HG02885 (cell line): ENCODE data around the gene FREM1.
"Not testable (repeated sequence)": the region's sequence is repeated elsewhere in the genome, so short reads cannot be mapped to it uniquely, and the experiment has no call there.

Experiments used
- ATAC-seq: cut with Tn5 transposase; IDR thresholded peaks from one replicate; pipeline ENCODE4 v1.9.1; 2021; ENCODE audit warnings: mild to moderate bottlenecking; ENCODE audit not compliant: unreplicated experiment, poor library complexity

The FREM1 gene, protein sequence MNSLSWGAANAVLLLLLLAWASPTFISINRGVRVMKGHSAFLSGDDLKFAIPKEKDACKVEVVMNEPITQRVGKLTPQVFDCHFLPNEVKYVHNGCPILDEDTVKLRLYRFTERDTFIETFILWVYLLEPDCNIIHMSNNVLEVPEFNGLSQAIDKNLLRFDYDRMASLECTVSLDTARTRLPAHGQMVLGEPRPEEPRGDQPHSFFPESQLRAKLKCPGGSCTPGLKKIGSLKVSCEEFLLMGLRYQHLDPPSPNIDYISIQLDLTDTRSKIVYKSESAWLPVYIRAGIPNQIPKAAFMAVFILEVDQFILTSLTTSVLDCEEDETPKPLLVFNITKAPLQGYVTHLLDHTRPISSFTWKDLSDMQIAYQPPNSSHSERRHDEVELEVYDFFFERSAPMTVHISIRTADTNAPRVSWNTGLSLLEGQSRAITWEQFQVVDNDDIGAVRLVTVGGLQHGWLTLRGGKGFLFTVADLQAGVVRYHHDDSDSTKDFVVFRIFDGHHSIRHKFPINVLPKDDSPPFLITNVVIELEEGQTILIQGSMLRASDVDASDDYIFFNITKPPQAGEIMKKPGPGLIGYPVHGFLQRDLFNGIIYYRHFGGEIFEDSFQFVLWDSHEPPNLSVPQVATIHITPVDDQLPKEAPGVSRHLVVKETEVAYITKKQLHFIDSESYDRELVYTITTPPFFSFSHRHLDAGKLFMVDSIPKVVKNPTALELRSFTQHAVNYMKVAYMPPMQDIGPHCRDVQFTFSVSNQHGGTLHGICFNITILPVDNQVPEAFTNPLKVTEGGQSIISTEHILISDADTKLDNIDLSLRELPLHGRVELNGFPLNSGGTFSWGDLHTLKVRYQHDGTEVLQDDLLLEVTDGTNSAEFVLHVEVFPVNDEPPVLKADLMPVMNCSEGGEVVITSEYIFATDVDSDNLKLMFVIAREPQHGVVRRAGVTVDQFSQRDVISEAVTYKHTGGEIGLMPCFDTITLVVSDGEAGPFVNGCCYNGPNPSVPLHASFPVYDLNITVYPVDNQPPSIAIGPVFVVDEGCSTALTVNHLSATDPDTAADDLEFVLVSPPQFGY (N-terminal part only)

DNA sequence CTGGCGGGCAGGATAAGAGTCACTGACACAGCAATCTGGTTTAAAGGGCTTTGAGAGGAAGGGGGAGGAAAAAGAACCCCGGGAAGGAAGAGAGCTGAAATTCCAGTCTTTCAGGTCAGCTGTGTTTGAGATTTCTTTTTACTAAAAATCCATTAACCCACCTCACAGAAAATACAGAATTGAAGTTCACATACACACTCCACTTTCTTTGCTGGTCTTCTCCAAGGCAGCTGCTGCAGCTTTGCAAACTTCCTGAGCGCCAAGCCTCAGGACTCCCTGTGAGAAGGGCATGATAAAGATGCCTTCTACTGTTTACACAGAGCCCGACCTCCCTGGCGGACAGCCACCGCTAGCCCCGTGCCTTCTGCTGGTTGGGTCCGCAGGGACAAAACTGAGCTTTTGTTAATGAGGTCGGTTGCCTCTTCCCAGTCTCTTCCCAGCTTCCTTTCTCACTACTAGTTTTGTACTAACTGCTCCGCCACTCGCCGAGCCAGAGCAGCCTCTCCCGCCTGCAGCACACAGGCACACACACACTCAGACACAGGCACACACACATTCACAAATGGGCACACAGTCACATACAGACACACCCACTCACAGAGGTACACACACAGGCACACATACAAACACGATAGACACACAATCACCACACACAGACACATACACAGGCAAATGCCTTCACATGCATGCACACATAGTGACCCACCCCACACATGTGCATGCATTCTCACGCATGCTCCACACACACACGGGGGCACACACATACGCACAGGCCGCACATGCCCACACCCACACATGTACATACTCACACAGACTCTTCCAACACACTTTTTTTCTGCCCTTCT, at the start of gene FREM1:
FREM1 (minus strand) TSS at position 468 of the 845 bp plus-strand sequence. CDS start 41,451 bp downstream, outside the sequence.
- no peak for ATAC-seq

DNA sequence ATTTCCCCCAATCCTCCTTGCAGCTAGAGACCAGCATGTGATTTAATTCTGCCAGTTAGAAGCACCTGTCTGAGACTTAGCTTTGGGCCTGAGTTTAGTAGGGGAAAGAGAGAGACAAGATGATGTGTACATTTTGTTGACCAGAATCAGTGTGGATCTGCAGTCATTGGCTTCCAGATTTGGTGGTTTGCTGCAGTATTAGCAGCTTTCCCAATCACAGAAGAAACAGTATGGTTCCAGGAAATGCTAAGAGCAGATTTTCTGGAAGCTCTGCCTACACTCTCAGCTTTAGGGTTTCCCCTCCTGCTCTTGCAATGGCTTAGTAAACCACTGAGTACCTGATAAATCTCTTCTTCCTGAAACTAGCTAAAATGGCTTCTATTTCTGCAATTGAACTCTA, 48.8 kb upstream of the FREM1 start:
- ATAC-seq, result no peak

DNA sequence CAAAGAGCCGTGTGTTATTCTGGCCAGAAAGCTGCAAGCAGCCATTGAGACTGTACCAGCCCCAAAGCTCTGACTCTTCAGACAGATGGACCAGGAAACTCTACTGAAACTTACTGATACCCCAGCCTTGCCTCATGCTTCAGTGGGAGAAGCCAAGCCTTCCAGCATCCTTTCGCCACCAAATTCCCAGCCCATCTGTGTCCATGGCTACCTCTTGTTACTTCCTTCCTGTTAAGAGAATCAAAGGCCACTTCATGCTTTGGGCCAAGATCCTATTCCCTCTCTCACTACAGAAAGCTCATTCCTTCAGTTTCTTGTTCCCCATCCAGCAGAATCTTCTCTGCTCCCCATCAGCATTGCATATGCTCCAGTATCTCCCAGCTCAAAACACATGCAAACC, 46.9 kb upstream of the FREM1 start:
- ATAC-seq, result no peak

DNA sequence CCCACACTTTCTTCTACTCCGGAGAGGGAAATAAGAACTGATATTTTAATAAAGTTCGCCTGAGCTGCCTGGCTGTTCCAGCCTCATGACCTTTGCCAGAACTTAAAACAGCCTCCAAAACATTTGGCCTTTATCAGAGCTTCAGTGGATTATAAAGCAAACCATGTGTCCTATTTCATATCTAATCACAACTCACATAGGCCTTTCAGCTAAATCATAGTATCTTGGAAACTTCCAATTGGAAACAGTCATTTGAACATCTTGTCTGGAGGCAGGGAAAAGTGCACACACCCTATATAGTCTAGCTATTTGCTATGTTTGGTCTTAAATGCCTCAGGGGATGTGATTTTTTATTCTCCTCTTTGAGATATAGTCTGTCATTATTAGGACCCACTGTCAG, 46.0 kb upstream of the FREM1 start:
- ATAC-seq, result no peak

DNA sequence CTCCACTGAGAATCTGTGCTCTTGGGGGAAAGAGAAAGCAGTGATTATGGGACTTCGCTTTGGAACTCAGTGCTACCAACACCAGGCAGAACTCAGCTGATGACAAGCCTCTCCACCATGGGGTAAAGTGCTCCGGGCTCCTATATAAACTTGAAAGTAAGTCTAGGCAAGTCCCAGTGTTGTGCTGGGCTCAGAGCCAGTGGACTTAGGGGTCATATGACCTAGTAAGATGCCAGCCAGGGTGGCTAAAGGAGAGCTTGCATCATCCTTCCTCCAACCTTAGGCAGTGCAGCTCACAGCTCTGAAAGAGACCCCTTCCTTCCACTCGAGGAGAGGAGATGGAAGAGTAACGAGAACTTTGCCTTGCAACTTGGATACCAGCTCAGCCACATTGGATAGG, 35.1 kb upstream of the FREM1 start:
- no peak for ATAC-seq

DNA sequence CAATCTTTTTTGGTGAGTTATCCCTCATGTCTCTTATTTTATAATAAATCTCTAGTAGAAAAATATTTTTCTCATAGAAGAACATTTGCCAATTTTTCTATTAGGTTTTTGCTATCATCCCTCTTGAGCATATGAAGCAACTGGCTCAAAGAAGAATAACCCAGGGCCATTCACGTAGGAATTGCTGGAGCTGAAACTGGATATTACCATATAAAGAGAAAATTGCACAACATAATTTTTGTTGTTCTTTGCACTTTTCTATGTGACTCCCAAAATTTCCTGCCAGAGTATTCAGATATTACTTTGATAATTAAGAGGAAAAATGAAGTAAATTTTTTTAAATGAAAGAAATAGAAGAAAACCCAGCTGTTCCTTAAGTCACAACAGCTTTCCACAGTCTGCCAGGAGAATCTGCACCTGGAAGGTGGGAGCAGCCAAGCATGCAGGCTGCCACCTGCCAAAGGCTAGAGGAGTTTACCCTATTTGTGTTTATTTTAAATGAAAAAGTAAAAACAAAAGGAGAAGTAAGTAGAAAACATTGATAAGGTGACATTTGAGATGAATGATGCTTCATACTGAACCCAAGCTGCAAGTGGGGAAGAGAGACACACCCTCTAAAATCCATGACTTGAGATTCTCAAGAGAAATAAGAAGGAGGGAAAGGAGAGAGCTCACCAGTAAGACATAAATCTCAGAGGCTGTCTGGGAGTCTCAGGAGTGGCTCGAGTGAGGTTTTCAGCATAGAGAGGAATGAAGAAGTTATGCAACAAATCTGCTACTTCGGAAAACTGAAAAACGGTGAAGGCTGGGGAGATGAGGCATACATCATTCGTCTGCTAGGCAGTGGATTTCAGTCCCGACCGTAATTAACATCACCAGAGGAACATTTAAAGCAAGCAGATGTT, 31.5 kb upstream of the FREM1 start:
- ATAC-seq, result no peak

DNA sequence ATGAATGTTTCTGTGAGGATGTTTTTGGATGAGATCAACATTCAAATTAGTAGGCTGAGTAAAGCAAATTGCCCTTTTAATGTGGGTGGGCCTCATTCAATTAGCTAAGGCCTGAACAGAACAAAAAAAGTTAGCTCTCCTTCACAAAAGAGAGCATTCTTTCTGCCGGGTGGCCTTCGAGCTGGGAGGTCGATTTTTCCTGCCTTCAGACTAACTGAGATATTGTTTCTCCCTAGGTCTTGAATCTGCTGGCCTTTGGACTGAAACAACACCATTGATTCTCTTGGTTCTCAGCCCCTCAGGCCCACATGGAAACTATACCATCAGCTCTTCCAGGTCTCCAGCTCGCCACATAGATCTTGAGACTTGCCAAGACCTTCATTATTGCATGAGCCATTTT, 29.1 kb upstream of the FREM1 start:
- no peak for ATAC-seq

DNA sequence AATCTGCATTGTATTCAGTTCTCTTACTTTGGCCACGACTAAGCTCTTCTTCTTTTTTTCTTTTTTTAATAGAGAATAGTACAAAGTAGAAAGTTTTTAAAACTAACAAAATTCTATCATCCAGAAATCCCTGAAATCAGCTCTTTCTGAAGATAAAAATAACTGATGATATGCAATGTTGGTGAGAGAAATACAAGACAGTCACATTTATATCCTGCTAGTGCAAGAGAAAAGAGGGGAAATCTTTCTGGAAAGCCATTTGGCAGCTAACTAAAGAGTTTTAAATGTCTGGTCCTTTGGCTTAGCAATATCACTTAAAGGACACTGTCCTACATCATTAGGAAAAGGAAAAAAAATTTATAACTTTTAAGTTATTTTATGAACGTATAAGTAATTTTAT, 27.0 kb upstream of the FREM1 start:
- ATAC-seq, result no peak

DNA sequence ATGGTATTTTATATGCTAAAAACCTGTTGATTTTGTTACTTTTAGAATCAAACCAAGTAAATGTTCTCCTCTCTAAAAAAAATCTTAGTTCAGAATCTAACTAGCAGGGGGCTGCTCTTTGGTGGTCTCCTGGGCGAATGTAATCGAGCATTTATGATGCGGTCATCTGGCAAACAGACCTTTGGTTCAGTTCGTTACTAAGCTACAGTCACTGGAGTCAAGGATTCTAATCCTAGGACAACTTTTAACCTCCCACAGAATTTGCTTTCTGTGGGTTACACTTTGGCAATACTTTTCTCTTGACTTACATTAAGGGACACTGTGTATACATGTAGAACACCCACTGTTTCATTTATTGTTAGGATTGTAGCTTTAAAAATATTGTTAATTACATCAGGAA, 26.3 kb upstream of the FREM1 start:
- no peak for ATAC-seq

DNA sequence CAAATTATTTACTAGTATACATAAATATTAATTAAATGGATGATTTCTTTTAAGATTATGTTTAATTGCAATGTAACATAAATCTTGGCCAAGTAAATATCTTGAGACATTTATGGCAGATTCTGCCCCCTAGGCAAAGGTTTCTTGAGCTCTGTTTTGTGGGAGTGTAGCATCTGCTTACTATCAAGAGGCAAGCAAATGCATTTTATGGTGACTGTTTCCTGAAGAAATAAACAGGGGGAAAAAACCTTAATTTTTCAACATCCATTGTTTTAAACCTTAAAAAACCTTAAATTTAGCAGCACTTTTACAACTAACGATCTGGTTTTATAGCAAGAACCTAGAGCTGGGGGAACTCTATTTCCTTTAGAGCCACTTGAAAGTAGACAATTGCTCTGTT, 25.7 kb upstream of the FREM1 start:
- no peak for ATAC-seq

DNA sequence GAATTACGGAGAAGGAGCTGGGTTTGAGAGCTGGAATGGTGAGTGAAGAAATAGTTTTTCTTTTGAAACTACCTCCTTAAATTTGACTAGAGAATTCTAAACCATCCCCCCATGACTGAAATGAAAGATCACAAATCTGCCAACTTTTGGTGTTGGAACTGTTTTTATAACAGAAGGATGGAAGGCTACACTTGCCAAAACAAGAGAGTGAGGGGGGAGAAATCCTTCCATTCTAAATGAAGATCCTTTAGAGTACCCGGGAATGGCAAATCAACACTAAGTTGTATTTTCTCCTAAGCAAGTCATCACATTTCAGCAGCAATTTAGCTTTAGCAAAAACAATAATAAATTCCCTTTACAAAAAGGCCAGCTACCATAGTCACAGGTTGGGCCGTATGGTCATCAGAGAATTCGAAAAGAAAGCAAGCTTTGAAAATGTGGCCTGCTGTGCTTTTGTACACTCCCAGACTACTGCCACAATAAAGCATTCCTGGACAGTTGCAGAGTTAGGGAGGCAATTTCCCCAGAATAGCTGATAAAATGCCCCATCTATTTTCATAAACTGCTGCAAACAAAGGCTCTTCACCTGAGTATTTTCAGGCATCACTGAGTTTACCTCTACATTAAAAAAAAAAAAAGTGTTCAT, 25.0 kb upstream of the FREM1 start:
- ATAC-seq, result no peak

DNA sequence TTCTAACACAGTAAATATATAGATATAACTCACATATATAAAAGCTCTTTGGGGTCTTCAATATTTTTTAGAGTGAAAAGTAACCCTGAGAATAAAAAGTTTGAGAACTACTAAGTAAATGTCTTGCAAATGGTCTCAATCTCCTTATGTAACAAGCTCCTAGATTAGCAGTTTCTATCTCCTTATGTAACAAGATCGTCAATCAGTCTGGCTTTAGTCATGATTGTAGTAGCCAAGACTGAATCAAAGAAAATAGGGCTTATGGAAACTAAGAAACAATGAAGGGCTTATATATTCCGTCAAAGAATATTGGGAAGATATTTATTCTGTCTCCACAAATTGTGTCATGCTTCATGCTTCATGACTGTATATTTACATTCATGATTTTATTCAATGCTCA, 22.4 kb upstream of the FREM1 start:
- ATAC-seq, result no peak

DNA sequence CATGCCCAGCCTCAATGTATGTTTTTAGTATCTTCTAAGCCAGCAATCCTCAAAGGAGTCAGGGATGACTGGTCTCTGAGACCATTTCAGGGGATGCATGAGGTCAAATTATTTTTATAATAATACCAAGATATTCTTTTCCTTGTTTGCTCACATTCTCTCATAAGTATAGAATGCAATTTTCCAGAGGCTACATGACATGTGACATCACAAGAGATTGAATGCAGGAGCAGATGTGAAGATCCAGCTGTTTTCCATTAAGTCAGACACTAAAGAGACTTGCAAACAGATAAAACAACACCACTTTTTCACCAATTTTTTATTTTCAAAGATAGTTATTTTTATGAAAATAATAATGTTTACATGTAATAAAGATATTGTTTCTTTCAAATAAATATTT, 22.0 kb upstream of the FREM1 start:
- ATAC-seq, result no peak

DNA sequence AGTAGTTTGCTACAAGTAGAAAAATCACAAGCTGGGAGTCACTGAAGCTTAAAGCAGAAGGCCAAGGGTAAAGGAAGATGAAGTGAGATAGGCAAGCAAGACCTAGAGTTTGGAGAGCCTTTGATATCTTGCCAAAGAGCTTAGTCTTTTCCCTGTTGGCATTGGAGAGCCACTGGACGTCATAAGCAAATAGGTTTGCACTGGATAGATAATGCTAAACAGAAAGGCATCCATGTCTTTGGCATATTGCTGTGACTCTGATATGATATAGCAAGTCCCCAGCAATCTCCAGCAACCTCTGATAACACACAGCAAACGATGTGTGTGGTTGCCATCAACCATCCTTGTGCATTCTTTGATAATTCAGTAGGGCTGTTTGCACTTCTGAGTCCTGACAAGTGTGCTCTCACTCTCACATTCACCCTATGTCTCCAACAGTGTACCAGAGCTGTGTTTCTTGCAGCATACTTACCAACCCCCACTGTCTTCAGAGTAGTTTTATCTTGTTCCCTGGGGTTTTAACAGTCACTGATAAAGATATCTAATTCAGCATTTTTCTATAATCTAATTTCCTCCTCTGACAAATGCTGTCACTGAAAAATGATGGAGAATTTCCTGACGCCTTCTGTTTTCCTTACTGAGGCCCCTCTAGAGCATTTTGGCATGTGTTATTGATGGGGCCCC, 16.9 kb upstream of the FREM1 start:
- no peak for ATAC-seq

DNA sequence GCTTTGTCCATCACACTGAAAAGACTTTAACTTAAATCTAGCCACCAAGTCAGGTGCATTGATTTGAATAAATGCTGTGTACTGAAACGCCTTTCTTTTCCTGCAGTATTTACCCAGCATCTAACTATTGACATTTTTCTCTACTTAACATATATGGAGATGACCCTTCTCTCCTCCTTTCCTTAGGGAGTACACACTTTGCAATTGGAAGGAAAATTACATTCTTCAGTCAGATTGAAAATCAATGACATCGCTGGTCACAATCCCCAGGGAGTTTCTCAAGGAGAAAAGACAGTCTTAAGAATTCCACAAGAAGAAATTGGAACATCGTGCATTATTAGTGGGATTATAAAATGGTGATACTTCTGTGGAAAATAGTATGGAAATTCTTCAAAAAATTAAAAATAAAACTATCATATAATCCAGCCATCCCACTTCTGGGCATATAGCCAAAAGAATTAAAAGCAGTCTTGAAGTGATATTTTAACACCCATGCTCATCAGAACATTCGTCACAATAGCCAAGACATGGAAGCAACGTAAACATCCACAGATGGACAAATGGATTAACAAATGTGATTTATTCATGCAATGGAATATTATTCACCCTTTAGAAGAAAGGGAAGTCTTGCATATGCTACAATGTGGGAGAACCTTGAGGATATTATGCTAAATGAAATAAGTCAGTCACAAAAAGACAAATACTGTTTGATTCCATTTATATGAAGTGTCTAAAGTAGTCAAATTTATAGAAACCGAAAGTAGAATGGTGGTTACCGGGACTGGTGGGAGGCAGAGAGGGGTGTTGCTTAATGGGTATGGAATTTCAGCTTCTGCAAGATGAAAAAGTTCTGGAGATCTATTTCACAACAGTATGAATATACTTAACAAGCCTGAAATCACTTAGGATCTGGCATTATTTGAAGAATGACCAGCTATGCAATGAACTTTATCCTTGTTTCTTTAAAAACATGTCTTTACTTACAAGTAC, 14.3 kb upstream of the FREM1 start:
- ATAC-seq, result no peak

DNA sequence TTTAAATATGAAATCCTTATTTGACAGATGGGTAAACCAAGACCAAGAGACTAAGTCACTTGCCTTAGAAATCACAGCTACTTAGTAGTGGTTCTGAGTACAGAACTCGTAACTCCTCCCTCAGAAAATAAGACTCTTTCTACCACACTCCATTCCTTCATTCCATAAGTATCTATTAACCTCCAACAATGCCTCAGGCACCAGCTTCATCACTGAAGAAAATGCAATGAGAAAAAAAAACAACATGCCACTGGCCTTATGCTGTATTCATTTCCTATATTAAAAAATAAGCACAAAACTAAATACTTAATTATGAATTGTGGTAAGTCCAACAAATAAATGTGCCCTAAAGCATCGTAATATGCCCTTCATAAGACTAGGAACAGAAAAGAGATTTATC, 13.5 kb upstream of the FREM1 start:
- no peak for ATAC-seq

DNA sequence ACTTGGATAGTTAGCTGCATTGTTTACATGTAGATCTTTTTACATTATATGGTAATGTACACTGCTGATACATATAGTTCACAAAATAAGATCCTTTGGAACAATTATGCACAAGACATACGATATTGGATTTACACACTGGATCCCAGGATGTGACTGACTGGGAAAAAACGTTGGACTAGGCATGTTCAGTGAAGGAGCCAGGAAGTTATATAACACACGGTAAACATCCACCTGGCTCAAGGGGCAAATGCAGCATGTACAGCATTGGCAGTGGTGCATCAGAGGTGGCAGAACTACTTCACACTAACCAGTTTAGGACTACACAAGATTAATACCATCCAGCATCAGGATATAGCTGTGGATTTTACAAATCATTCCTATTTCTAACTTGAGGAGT, 10.6 kb upstream of the FREM1 start:
- not testable (repeated sequence) for ATAC-seq
